HG02852 (cell line): ENCODE results near the gene FARS2.

ENCODE experiments used
- ATAC-seq: cut with Tn5 transposase; IDR thresholded peaks from one replicate; pipeline ENCODE4 v1.9.1; 2021; ENCODE audit warnings: mild to moderate bottlenecking, moderate library complexity; ENCODE audit not compliant: unreplicated experiment

The FARS2 gene

DNA sequence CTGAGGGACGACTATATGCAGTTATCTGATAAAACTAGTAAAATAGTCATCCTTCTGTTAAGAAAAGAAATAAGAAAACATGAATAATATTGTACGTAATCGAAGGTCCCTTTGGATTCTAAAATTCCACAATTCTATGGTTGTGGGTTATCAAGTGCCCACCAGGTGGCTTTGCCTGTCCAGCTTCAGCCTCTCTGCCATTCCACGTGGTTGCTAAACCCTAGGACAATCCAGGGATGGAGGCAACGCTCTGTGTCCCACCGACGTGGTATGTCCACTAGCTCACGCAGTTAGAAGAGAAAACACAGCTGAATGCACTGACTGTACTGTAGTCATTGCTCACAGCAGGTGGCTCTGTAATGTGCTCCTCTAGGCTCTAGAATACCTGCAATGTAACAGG lies 349.3 kb downstream of the FARS2 start:
- ATAC-seq = no peak

GRCh38 chr6:5617179-5617578 lies 355.9 kb downstream of the FARS2 start:
- no peak for ATAC-seq

DNA sequence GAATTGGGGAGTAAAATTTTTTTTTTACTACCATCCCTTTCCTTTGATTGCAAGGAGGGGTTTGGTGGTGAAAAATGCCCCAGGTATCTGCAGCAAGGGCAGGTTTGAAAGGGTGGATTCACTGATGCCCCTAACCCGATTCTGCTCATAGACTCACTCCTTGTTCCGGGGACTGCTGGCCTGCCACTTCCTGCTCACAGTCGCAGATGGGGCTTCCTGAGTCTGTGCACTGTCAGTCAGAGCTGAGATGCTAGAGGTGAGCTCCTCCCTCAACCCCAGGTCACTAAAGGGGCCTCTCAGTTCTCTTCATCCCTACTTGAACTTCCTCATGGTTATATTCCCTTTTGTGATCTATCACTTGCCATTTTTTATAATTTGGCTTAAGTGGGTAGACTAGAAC lies 357.9 kb downstream of the FARS2 start:
- peak; percentile 74 for ATAC-seq

- no peak for ATAC-seq
Observed at GRCh38 chr6:5622276-5623005, 361.1 kb downstream of the FARS2 start.

- no peak for ATAC-seq
Observed at GRCh38 chr6:5623769-5624168, 362.5 kb downstream of the FARS2 start.

- ATAC-seq = no peak
Observed at GRCh38 chr6:5624256-5624655, 362.9 kb downstream of the FARS2 start.

GRCh38 chr6:5626727-5627426 lies 365.6 kb downstream of the FARS2 start:
- ATAC-seq = peak; percentile 88

DNA sequence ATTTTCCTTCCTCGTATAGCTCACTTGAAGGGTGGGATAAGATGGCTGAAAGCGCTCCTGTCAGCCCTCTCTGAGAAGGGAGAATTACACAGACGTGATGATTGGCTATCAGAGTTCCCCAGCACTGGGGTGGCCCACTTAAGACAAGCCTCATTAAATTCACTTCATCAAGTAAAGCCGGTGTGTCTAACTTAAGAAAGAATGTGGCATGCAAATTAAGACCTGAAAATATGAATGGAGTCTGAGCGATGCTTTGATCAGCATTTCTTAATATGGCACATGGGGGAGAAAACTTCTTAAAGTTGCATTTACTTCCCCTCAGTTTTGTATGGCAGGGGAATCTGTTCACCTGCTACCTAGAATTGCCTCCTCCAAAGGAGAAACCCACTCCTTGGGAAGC lies 369.3 kb downstream of the FARS2 start:
- ATAC-seq = no peak

DNA sequence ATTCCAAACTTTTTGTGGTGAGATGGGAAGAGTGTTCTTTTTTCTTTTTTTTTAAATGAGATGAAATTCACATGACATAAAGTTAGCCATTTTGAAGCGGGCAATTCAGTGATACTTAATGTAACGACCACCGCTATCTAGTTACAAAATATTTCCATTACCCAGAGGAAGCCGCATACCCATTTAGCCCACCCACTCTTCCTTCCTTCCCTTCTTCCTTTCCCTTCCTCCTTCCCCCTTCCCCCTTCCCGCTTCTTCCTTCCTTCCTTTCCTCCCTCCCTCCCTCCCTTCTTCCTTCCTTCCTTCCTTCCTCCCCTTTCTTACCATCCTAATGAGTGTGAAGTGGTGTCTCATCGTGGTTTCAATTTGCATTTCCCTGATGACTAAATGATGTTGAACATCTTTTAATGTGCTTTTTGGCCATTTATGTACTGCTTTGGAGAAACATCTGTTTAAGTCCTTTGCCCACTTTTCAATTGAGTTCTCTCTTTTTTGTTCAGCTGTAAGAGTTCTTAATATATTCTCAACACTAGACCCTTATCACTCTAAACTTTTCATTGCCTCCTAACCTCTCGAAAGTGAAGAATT lies 371.1 kb downstream of the FARS2 start:
- no peak for ATAC-seq

DNA sequence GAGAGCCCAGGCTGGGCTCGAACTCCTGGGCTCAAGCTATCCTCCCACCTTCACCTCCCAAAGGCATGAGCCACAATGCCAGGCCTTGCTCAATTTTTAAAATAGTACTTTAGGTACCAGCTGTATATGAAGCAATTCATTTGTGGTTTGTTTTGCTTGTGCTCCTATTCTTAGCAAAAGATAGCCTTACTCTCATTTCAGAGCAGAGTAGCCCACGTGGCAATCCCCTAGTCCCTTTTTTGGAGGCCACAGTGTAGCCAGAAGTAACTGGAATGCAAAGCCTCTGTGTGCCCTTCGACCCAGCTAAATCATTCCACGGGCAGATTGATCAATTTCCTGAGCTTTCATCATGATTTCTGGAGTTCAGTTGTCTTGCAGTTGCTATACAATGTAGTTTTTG lies 373.2 kb downstream of the FARS2 start:
- ATAC-seq = no peak

DNA sequence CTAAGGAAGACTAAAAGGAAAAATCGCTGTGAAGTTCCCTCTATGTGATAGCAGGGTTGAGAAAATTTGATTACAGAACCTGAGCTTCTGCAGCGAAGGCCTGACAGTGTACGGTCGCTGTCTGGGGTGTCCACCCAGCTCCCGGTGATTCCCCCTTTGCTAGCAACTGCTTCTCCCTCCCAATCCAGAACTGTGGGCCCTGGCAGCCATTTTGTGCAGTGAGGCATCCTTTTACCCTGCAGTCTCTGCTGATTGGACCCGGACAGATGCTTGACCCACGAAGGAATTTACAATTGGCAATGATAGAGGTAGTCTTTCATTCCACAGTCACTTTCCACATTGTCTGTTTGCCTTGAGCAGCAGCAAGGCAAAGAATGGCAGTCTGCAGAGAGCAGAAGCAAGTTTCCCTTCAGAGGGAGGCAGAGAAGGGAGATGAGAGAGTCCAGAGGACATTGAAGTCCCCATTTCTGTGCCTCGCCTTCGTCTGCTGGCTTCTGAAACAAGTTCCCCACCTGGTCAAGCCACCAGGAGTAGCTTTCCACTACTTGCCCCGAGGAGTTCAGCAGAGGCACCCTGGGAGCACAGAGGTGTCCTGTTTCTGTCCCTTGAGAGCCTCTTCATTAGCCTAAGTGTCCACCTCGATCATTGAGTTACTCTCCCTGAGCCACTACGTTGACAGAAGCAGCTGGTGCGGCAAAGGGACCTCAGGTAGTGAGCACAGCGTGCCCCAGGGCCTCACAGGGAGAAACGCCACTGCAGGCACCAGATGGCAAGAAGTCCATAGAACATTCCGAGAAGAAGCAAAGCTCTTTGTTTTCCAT lies 375.1 kb downstream of the FARS2 start:
- ATAC-seq = no peak

DNA sequence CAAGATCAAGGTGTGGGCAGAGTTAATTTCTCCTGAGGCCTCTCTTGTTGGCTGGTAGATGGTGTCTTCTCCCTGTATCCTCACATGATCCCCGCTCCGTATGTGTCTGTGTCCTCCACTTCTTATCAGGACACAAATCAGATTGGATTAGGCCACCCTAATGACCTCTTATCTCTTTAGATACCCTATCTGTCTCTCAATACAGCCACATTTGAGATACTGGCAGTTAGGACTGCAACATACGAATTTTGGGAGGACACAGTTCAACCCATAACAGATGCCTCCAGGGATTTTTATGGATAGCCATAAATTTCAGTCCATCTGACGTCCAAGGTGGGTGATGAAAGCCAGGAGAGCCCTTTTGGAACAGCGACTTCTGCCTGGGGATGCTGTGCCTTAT lies 376.4 kb downstream of the FARS2 start:
- no peak for ATAC-seq

DNA sequence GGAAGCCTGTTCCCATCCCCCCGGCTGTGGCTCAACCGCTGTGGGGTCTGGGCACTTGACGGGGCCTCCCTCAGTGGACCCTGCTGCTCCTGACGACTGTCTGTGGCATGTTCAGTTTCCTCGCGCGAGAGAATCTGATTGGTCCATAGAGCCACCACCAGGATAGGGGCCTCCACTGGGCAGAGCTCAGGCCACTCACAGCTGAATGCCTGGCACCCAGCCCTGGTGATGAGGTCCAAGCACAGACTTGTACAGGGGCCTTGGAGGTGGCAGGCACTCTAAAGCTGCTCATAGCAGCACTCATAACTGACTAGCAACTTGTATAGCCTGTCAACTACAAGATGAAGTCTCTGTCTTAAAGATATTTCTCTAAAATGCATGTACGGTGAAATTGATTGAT lies 377.4 kb downstream of the FARS2 start:
- ATAC-seq = no peak

- ATAC-seq = no peak
Observed at GRCh38 chr6:5639193-5639592, 377.9 kb downstream of the FARS2 start.

- no peak for ATAC-seq
Observed at GRCh38 chr6:5640614-5641013, 379.3 kb downstream of the FARS2 start.

- no peak for ATAC-seq
Observed at GRCh38 chr6:5644523-5645185, 383.3 kb downstream of the FARS2 start.

DNA sequence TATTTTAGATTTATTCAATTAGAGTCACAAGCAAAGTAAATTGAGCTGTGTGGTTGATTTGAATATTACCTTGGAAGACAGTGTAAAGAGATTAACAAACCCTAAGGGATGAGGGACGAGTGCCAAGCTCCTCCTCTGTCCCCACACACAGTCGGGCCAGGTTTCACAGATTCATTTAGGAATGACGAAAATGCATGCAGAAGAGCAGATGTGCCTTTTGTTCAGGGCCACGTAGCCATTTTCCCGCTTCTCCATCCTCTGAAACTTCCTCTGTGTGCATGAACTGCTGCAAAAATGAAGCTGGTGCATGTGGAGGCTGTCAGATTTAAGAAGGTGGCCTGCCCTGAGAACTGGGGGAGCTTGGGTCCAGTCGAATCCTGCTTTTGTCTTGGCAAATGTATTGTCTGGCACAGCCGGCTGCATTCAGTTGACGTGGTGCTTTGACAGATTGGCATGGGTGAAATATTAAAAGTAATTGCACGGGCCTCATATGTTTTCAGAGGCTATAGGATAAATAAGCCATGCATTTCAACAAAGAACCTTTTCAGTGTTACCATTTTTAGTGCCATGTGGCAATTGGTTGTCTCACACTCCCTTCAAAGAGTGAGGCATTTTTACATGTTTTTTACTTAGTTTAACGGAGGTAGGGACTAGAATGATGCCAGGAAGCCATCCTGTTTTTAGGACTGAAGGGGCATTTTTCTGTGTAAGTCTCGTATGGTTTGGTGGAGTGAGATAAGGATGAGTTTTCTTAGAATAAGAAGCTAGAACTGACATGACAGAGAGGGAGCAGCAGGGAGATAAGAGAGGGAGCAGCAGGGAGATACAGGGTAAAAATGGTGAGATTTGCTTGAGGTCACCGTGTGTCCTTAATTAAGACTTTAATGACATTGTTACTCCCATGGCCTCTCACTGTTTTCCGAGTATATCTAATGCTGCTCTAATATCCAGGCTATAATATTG lies 384.3 kb downstream of the FARS2 start:
- ATAC-seq = no peak

DNA sequence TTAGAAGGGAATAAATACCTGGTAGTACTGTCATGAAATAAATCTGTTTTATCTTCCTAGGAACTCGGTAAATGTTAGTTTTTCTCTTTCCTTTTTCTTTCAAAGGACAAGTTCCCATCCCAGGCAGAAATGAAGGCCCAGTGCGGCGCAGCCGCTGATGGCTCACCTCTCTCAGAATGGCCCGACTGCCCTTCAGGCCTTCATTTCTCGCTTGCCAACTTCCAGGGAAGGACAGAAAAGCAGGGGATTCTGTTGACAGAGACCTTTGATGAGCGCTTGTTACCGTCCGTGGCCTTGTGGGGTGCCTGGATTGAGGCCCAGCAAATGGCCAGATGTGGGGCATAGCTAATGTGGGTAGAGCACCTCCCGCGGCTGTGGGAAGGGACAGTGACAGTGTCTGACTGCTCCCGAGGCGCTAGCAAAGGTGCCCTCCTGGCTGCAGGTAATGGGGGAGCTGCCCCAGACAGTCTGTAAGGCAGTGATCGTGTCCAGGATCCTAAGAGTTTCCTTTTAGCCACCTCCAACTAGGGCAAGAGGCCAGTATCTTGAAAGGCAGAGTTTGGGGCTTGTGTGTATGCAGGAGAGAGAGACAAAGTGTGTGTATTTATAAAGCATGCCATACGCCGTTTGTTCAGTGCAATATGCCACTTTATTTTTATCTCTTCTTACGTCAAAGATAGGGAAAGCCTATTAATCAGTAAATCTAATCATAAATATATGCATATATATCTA lies 391.3 kb downstream of the FARS2 start:
- no peak for ATAC-seq

- ATAC-seq = no peak
Observed at GRCh38 chr6:5653801-5654200, 392.5 kb downstream of the FARS2 start.
